H1 (cell line): ENCODE data around the gene GNAS. TPM values are rescaled to one million over a fixed set of nuclear protein-coding genes. Genes with fewer than 3 reads are reported as not detected.

Source experiments
- CTCF ChIA-PET: fragments of 300-600 bp; sonication (Branson Sonifier 250); formaldehyde crosslinking; loops from one replicate; lab custom pipeline; 2021; ENCODE audit not compliant: partially characterized antibody; lab: Charles Lee
- POLR2A ChIA-PET: fragments of 300-600 bp; sonication (Branson Sonifier 250); formaldehyde crosslinking; loops from one replicate; lab custom pipeline; 2021; ENCODE audit warnings: inconsistent platforms; ENCODE audit not compliant: partially characterized antibody; lab: Charles Lee
- DNase-seq, 2 experiments: peaks; one replicate each; pipeline versions ENCODE4 v3.0.0 to v3.0.0-alpha.2; 2010 to 2022; ENCODE audit warnings: low spot score in 2 of 2, low read depth in 1 of 2, mixed read lengths in 1 of 2
- FAIRE-seq: peaks from 2 replicates; lab custom pipeline; 2011; peaks lifted over from hg19 to GRCh38; lab: Jason Lieb, UNC
- H2AFZ ChIP-seq: 2 replicates; pipeline ENCODE4 v1.8.1; 2012; ENCODE audit warnings: low read length, inconsistent platforms
- H2AK5ac ChIP-seq: 2 replicates; pipeline ENCODE4 v1.6.1; 2013; ENCODE audit warnings: low read depth, low read length
- H2BK120ac ChIP-seq: replicated peaks from 2 replicates; pipeline ENCODE3; 2013; ENCODE audit warnings: low read depth, low read length, inconsistent platforms
- H2BK12ac ChIP-seq: 2 replicates; pipeline ENCODE4 v1.6.1; 2013; ENCODE audit warnings: low read depth, low read length
- H2BK15ac ChIP-seq: 2 replicates; pipeline ENCODE4 v1.6.1; 2013; ENCODE audit warnings: low read length
- H2BK20ac ChIP-seq: 2 replicates; pipeline ENCODE4 v1.6.1; 2013; ENCODE audit warnings: low read length
- H2BK5ac ChIP-seq: 2 replicates; pipeline ENCODE4 v1.6.1; 2013; ENCODE audit warnings: low read depth, low read length
- H3K14ac ChIP-seq: 2 replicates; pipeline ENCODE4 v1.6.1; 2013; ENCODE audit warnings: inconsistent platforms; ENCODE audit not compliant: insufficient read length
- H3K18ac ChIP-seq: 2 replicates; pipeline ENCODE4 v1.6.1; 2013; ENCODE audit warnings: low read length; ENCODE audit errors: extremely low read depth
- H3K23ac ChIP-seq: 2 replicates; pipeline ENCODE4 v1.6.1; 2013; ENCODE audit warnings: inconsistent platforms; ENCODE audit not compliant: insufficient read length
- H3K23me2 ChIP-seq: 2 replicates; pipeline ENCODE4 v1.6.1; 2013; ENCODE audit warnings: low read depth, low read length
- H3K27ac ChIP-seq: 2 replicates; pipeline ENCODE4 v1.6.1; 2011; ENCODE audit warnings: low read depth, low read length, inconsistent platforms
- H3K27me3 ChIP-seq, 4 experiments: replicated peaks in 1 of 4; 1 replicate in 1 of 4; 2 replicates in 3 of 4; pipeline versions ENCODE4 v1.6.1 to v1.8.1; 2011 to 2013; ENCODE audit warnings: low read length in 3 of 4, mild to moderate bottlenecking in 3 of 4, inconsistent platforms in 2 of 4, mixed read lengths in 2 of 4, moderate library complexity in 1 of 4; ENCODE audit not compliant: control insufficient read depth in 3 of 4, insufficient read depth in 3 of 4; ENCODE audit errors: extremely low read depth in 1 of 4
- H3K36me3 ChIP-seq, 4 experiments: 2 replicates each; pipeline versions ENCODE4 v1.6.1 to v1.8.1; 2011 to 2013; ENCODE audit warnings: mild to moderate bottlenecking in 4 of 4, low read length in 3 of 4, moderate library complexity in 2 of 4, control low read depth in 1 of 4, inconsistent platforms in 1 of 4; ENCODE audit not compliant: insufficient read depth in 4 of 4, control insufficient read depth in 2 of 4
- H3K4ac ChIP-seq: replicated peaks from 2 replicates; pipeline ENCODE3; 2013; ENCODE audit warnings: low read length, low read depth, mixed read lengths, inconsistent platforms; ENCODE audit not compliant: insufficient read length
- H3K4me1 ChIP-seq, 4 experiments: replicated peaks in 1 of 4; 1 replicate in 1 of 4; 2 replicates in 3 of 4; pipeline versions ENCODE4 v1.6.1 to v1.8.1; 2011 to 2013; ENCODE audit warnings: low read length in 3 of 4, inconsistent platforms in 2 of 4, mixed read lengths in 1 of 4; ENCODE audit not compliant: insufficient read depth in 4 of 4, control insufficient read depth in 3 of 4
- H3K4me2 ChIP-seq, 2 experiments: 2 replicates each; pipeline versions ENCODE4 v1.6.1 to v1.8.1; 2011 to 2013; ENCODE audit warnings: low read depth in 2 of 2, low read length in 2 of 2, control low read depth in 1 of 2, inconsistent platforms in 1 of 2, mild to moderate bottlenecking in 1 of 2; ENCODE audit not compliant: insufficient read depth in 1 of 2
- H3K4me3 ChIP-seq, 4 experiments: fragments of 200-600, 300-600 bp in 1 of 4; sonication (generic), shearing (Covaris generic), sonication (Bioruptor Twin) in 1 of 4; 2 replicates each; pipeline versions ENCODE4 v1.5.1 to v1.8.1; 2011 to 2016; ENCODE audit warnings: low read length in 4 of 4, low read depth in 3 of 4, control low read depth in 2 of 4, inconsistent platforms in 2 of 4, mild to moderate bottlenecking in 2 of 4, mixed read lengths in 1 of 4, moderate library complexity in 1 of 4; ENCODE audit not compliant: insufficient read depth in 2 of 4; ENCODE audit errors: extremely low read depth in 1 of 4
- H3K56ac ChIP-seq: replicated peaks from 2 replicates; pipeline ENCODE3; 2013; ENCODE audit warnings: low read depth, mild to moderate bottlenecking, mixed read lengths, low read length, inconsistent platforms; ENCODE audit not compliant: insufficient read length
- H3K79me1 ChIP-seq: 2 replicates; pipeline ENCODE4 v1.6.1; 2013; ENCODE audit warnings: low read depth, low read length, control low read depth
- H3K79me2 ChIP-seq, 2 experiments: 2 replicates each; pipeline versions ENCODE4 v1.6.1 to v1.8.1; 2012 to 2013; ENCODE audit warnings: low read length in 2 of 2, mild to moderate bottlenecking in 2 of 2, inconsistent platforms in 1 of 2; ENCODE audit not compliant: insufficient read depth in 2 of 2, control insufficient read depth in 1 of 2
- H3K9ac ChIP-seq, 4 experiments: replicated peaks in 1 of 4; 1 replicate in 1 of 4; 2 replicates in 3 of 4; pipeline versions ENCODE4 v1.6.1 to v1.8.1; 2011 to 2013; ENCODE audit warnings: low read depth in 3 of 4, low read length in 3 of 4, control low read depth in 2 of 4, mild to moderate bottlenecking in 2 of 4, moderate library complexity in 2 of 4, inconsistent platforms in 1 of 4; ENCODE audit errors: extremely low read depth in 1 of 4
- H3K9me3 ChIP-seq, 2 experiments: 2 replicates each; pipeline versions ENCODE4 v1.6.1 to v1.8.1; 2012 to 2013; ENCODE audit warnings: mild to moderate bottlenecking in 2 of 2, moderate library complexity in 2 of 2, control low read depth in 1 of 2, inconsistent platforms in 1 of 2, low read depth in 1 of 2, low read length in 1 of 2, mixed read lengths in 1 of 2; ENCODE audit not compliant: insufficient read depth in 2 of 2
- H4K20me1 ChIP-seq, 2 experiments: replicated peaks in 1 of 2; 2 replicates each; pipeline versions ENCODE3 to v1.8.1; 2011 to 2013; ENCODE audit warnings: inconsistent platforms in 2 of 2, low read length in 2 of 2, mild to moderate bottlenecking in 1 of 2; ENCODE audit not compliant: insufficient read depth in 2 of 2, control insufficient read depth in 1 of 2
- H4K5ac ChIP-seq: 2 replicates; pipeline ENCODE4 v1.6.1; 2013; ENCODE audit warnings: low read length, low read depth, mixed read lengths, inconsistent platforms; ENCODE audit not compliant: insufficient read length
- H4K8ac ChIP-seq: 2 replicates; pipeline ENCODE4 v1.8.0; 2013; ENCODE audit warnings: mild to moderate bottlenecking, moderate library complexity, low read length, inconsistent platforms; ENCODE audit not compliant: insufficient read depth; ENCODE audit errors: extremely low read depth
- H4K91ac ChIP-seq: replicated peaks from 2 replicates; pipeline ENCODE3; 2013; ENCODE audit warnings: low read length, mixed read lengths, inconsistent platforms; ENCODE audit not compliant: insufficient read length
- CHD2 ChIP-seq: IDR thresholded peaks from 2 replicates; pipeline ENCODE4 v1.6.1; 2012; ENCODE audit warnings: low read length, improper control_type of control experiment
- GABPA ChIP-seq: IDR thresholded peaks from 2 replicates; pipeline ENCODE4 v1.6.1; 2011; ENCODE audit warnings: mild to moderate bottlenecking, low read length, moderate library complexity, borderline replicate concordance; ENCODE audit not compliant: insufficient read depth
- KDM5A ChIP-seq: fragments of 200-600 bp; IDR thresholded peaks from 2 replicates; pipeline ENCODE4 v1.7.1; 2012; ENCODE audit warnings: mild to moderate bottlenecking, low read length, inconsistent platforms, mixed read lengths
- WGBS, 2 experiments: shearing (Covaris generic) in 1 of 2; methylation state at CpG; one replicate each; pipeline versions ENCODE4 v1.1.6 to v1.1.7; 2013 to 2015; ENCODE audit warnings: low lambda C conversion rate in 2 of 2, mixed read lengths in 2 of 2, inconsistent platforms in 1 of 2, low coverage in 1 of 2, missing lambda C conversion rate in 1 of 2; ENCODE audit not compliant: insufficient replicate concordance in 2 of 2, insufficient coverage in 1 of 2, insufficient read length in 1 of 2; ENCODE audit errors: extremely low coverage in 1 of 2, missing lambda C conversion rate in 1 of 2; 5-methylcytosine and 5-hydroxymethylcytosine counted together
- polyA plus RNA-seq, 7 experiments: library from polyadenylated mRNA; depleted of rRNA in 3 of 7; stranded (reverse) in 5 of 7; unstranded in 2 of 7; fragments of >200 nt in 5 of 7; fragments of 200-250 nt in 2 of 7; gene quantifications; 1 replicate in 5 of 7; 2 replicates in 1 of 7; 4 replicates in 1 of 7; pipeline versions ENCODE4 v1.2.1 to v1.2.3, GENCODE V29; 2011 to 2013; ENCODE audit warnings: missing spikeins in 2 of 7, mixed read lengths in 2 of 7
- total RNA-seq: library from RNA; stranded (reverse); fragmentation: NEBNext Ultra II Directional; extraction: Animal tissue kit (Norgen Biotek cat#: 25700); gene quantifications from 2 replicates; pipeline ENCODE4 v1.2.1, GENCODE V29; 2021

GNAS gene
- total and polyA plus RNA-seq, 2 of the 8 experiments (the other 6 are each of a cell fraction or from before 2014, with no cell fraction given): 989 to 1,613 TPM

- Histone ChIP-seq H2AK5ac (no peak overlapping the region), H3K4me1 (peaks cover 2 to 5% (median 4%) of the 10 kb centered on the region in 4 experiments; a peak in 4 of 7 replicates), H3K9me3 (no peaks in the 10 kb centered on the region), H3K79me1 (no peaks in the 10 kb centered on the region), H3K9ac (no peak overlapping the region), H3K4me2 (no peak overlapping the region), H4K8ac (no peak overlapping the region), H3K23me2 (no peaks in the 10 kb centered on the region), H2BK120ac (no peak overlapping the region), H2BK12ac (no peak overlapping the region), H4K20me1 (no peaks in the 10 kb centered on the region), H3K79me2 (no peaks in the 10 kb centered on the region), H3K14ac (no peak overlapping the region), H4K5ac (no peak overlapping the region), H3K4me3 (no peak overlapping the region), H2BK15ac (no peak overlapping the region), H3K18ac (no peak overlapping the region), H3K4ac (no peak overlapping the region), H3K36me3 (no peaks in the 10 kb centered on the region; a peak in 1 of 8 replicates), H2BK5ac (no peak overlapping the region), H2BK20ac (0 out of 2 replicates have a peak overlapping the region, but pooled peaks have one; percentile 18), H3K27ac (no peak overlapping the region), H3K27me3 (no peaks in the 10 kb centered on the region), H4K91ac (no peak overlapping the region), H3K56ac (no peak overlapping the region), H2AFZ (no peak overlapping the region), H3K23ac (no peak overlapping the region)
- WGBS, 2 experiments: 89% methylated on average over 11 of the region's 11 CpGs; no CpG with 5 or more reads in 1 of the 2 experiments
- DNase-seq (no peak), FAIRE-seq (no peak)
- POLR2A ChIA-PET: no interaction called here
- CTCF ChIA-PET: no interaction called here
- TF ChIP-seq GABPA (no peak), KDM5A (no peak), CHD2 (no peak)
Observed at GRCh38 chr20:58807801-58808200, 44.7 kb upstream of the GNAS start.
